Measurements from ENCODE around the gene PLK4.

DNA sequence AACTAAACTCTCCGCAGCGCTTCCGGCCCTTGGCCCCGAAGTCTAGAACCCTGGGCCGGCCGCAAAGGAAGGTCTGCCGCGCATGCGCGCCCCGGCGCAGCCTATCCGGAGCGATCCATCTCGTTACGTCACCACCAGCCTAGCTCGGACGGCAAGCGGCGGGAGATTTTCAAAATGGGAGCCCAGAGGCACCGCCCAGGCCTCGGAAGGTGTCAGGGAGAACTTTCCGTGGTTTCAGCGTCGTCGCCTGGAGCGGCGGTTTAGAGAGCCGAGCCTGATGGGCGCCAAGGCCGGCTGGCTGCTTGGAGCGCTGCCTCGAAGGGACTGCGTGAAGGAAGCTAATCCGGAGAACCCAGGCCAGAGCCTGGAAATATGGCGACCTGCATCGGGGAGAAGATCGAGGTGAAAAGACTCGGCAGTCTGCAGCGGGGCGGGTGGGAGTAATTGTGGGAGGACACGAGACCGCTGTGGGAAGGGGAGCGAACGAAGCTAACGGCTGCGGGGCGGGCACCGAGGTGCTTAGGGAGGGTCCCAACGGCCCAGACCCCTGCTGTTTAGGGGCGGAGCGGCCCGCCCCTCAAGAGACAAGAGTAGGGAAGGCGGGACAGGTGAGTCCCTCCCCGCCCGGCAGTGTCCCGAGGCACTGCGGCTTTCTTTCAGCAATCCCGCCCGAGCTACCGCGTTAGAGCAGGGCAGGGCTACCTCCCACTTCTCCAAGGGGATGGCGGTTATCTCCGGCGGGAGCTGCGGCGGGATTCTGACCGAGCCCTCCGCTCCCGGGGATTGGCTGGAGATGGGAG is at the start of gene PLK4:
- TF ChIP-seq CTCF (IDR thresholded peaks at IDR 0.05) (no peak), POLR2A (IDR thresholded peaks at IDR 0.05) (no peak)
